ENCODE results near the gene FGF10.

Gene FGF10

GRCh38 chr5:44390351-44390750 is 1.1 kb upstream of the FGF10 start:
- TF ChIP-seq CTCF (IDR thresholded peaks at IDR 0.05; ENCODE audit: low read length, missing control alignments) = no peak
- DNase-seq (ENCODE audit: low read depth) = no peak
- no peak overlapping the region for H3K4me3 ChIP-seq (replicated peaks; ENCODE audit: low read depth, low read length)

- peak overlapping the region; percentile 45 for H3K4me3 ChIP-seq (replicated peaks; ENCODE audit: low read depth, low read length)
Measured at GRCh38 chr5:44389823-44390143, 563 bp upstream of the FGF10 start.

GRCh38 chr5:44388321-44389089 is 715 bp downstream of the FGF10 start:
- TF ChIP-seq CTCF (IDR thresholded peaks at IDR 0.05; ENCODE audit: low read length, missing control alignments) = no peak
- peak; percentile 3 for DNase-seq (ENCODE audit: low read depth)
- H3K4me3 ChIP-seq (replicated peaks; ENCODE audit: low read depth, low read length) = peak overlapping the region; percentile 45

More at GRCh38 chr5:44389823-44390143, 563 bp upstream of the FGF10 start:
- DNase-seq (ENCODE audit: low read depth) = no peak
- no peak for TF ChIP-seq CTCF (IDR thresholded peaks at IDR 0.05; ENCODE audit: low read length, missing control alignments)

GRCh38 chr5:44387921-44388320 is 1.3 kb downstream of the FGF10 start:
- DNase-seq (ENCODE audit: low read depth) = no peak
- TF ChIP-seq CTCF (IDR thresholded peaks at IDR 0.05; ENCODE audit: low read length, missing control alignments) = no peak
- H3K4me3 ChIP-seq (replicated peaks; ENCODE audit: low read depth, low read length) = no peak overlapping the region

- no peak overlapping the region for H3K4me3 ChIP-seq (replicated peaks; ENCODE audit: low read depth, low read length)
- DNase-seq (ENCODE audit: low read depth) = no peak
Measured at GRCh38 chr5:44387406-44387805, 1.8 kb downstream of the FGF10 start.

GRCh38 chr5:44385291-44385900 is 3.8 kb downstream of the FGF10 start:
- DNase-seq (ENCODE audit: low read depth) = no peak
- TF ChIP-seq CTCF (IDR thresholded peaks at IDR 0.05; ENCODE audit: low read length, missing control alignments) = no peak
- H3K4me3 ChIP-seq (replicated peaks; ENCODE audit: low read depth, low read length) = no peak overlapping the region

More at GRCh38 chr5:44387406-44387805, 1.8 kb downstream of the FGF10 start:
- TF ChIP-seq CTCF (IDR thresholded peaks at IDR 0.05; ENCODE audit: low read length, missing control alignments) = no peak
